Hematopoietic multipotent progenitor cell treated with erythropoietin and hydrocortisone succinate and interleukin-3 and kit ligand, for 6 days (in vitro differentiated cells): ENCODE measurements around the gene ACP4.
"Not testable (repeated sequence)": the region's sequence is repeated elsewhere in the genome, so short reads cannot be mapped to it uniquely, and the experiment has no call there.

ENCODE experiments used
- DNase-seq: peaks from one replicate; pipeline ENCODE4 v3.0.0-alpha.2; 2015

ACP4 gene

DNA sequence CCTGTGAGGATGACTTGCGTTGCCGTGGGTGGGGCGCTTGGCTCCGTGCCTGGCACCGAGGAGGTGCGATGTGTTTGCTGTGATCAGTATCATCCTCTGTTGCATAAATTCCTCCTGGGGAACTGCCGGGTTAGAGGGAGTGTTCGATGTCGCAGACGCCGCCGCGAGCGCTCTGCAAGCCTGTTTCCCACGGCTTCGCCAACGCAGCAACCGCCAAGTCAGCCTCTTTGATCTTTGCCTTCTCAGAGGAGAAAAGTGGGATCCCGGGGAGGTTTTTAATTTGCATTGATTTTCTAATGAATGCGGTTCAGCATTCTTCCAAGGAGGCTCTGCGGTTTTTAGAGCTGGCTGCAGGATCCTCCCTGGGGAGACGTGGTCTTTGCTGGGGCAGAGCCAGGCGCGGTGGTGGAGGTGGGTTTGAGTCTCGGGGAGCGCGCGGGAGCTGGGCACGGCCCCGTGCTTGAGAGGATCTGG lies 12.3 kb upstream of the ACP4 start:
- DNase-seq: peak; percentile 58

DNA sequence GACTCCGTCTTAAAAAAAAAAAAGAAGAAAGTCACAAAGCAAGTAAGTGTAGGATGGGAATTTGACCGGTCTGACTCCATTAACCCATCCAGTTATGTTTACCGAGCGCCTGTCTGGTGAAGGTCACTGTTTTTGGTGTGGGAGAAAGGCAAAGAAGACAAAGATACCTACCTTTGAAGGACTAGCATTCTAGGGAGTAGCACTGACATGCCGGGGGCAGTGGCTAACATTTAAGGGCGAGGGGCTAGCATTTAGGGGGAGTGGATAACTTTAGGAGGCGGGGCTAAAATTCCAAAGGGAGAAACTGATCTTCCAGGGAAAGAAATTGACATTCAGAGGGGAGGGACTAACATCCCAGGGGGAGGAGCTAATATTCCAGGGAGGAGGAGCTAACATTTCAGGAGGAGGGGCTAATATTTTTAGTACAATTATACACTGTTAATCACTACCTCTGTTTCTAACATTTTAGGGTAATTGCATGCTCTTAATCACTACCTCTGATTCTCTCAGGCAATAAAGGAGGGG lies 11.2 kb upstream of the ACP4 start:
- no peak for DNase-seq

DNA sequence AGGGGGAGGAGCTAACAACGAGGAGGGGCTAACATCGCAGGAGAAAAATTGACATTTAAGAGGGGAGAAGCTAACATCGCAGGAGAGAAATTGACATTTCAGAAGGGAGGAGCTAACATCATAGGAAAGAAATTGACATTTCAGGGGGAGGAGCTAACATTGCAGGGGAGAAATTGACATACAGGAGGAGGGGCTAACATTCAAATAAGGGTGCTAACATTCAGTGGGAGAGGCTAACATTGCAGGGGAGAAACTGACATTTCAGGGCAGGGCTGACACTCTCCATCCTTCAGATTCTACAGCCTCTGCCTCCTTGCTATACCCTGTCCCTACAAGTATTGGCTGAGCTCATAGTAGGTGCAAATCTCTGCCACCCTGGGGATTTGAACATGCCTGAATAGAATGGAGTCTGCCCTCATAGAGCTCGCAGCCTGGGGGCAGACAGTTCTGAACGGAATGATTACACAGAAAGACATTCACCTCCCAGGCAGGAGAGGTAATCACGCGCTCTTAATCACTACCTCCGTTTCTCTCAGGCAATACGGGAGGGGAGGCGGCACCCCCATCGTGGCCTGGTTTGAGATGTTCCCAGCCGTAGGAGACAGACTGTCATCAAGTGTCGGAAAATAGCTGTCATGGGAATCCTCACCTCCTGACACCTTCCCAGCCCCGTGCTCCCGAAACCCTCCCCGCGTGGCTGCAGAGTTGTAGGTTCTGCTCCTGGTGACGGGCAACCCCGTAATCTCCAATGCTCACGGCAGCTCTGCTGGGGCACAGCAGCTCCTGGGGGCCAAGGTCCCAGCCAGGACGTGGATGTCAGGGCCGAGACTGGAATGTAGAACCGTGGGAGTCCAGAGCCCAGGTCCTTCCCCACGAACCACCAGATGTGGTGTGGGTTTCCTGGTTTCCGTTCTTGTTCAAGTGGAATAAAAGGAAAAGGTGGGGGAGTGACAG lies 10.4 kb upstream of the ACP4 start:
- DNase-seq: no peak

DNA sequence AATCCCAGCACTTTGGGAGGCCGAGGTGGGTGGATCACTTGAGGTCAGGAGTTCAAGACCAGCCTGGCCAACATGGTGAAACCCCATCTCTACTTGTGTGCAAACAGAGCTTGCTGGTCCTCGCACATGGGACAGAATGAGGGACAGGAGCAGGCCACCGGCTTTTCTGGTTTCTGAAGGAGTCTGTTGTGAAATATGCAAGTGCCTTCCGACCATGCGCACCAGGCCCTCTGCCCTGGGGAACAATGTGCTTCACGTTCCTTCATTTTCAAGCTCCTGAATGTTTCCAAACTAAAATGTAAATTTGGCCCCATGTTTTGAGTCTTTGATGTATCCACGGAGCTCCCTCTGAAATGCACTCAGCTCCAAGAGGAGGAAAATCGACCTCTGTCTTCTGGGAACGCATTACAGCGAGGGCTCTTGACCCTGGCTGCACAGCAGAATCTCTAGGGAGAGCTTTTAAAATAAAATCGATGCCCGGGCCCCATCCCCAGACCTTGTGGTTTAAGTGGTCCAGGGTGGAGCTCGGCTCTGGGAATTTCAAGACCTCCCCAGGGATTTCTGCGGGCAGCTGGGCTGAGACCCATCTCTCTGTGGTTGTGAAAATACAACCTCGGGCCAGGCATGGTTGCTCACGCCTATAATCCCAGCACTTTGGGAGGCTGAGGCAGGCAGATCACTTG lies 9.3 kb upstream of the ACP4 start:
- DNase-seq: no peak

- DNase-seq: not testable (repeated sequence)
Measured at GRCh38 chr19:50783848-50784152, 6.4 kb upstream of the ACP4 start.

DNA sequence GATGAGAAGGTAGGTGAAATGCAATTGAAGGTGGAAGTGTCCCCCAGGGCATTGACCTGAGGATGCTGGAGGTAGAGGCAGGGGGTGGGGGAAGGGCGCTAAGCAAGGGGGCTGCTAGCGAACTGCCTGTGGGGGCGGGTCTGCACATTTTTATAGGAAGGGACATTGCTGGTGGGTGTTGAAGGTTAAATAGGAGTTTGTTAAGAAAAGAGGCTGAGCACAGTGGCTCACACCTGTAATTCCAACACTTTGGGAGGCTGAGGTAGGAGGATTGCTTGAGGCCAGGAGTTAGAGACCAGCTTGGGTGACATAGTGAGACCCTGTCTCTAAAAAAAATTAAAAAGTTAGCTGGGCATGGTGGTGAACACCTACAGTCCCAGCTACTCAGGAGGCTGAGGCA lies 5.5 kb upstream of the ACP4 start:
- DNase-seq: no peak

DNA sequence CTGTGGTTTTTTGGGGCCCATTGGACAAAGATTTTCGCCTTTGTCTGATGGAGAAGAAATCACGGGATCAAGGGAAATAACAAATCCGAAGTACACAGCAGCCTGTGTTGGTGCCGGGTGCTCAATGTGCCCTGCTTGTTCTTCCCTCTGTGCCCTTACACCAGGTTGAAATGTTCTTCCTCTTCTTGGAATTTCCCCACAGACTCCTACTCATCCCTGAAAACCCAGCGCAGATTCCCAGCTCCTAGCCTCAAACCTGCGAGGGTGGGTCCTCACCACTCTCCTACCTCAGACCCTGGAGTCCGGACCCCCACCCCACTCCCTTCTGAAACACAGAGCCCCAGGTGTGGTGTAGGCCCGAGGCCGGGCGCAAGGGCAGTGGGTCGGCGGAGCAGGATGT lies 4.9 kb upstream of the ACP4 start:
- DNase-seq: no peak

- no peak for DNase-seq
Measured at GRCh38 chr19:50790922-50791467, 780 bp downstream of the ACP4 start.

DNA sequence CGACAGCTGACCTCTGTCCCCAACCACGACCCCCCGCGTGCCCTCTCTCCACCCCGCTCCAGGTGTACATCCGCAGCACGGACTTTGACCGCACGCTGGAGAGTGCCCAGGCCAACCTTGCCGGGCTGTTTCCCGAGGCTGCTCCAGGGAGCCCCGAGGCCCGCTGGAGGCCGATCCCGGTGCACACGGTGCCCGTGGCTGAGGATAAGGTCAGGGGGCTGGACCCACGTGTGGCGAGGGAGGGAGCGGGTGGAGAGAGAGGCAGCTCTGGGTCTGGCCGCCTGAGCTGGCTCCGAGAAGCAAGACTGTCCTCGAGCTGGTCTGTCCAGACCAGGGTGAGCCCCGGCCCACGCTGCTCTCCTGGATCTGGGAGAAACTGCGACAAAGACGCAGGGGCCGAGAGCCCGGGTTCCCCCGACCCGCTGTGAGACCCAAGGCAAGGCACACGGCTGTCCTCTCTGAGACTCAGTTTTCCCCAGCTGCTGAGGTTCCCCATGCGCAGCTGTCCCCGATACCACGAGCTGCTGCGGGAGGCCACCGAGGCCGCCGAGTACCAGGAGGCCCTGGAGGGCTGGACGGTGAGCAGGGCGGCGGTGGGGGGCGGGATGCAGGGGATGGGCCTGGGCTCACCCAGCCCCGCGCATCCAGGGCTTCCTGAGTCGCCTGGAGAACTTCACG lies 1.5 kb downstream of the ACP4 start:
- DNase-seq: no peak

DNA sequence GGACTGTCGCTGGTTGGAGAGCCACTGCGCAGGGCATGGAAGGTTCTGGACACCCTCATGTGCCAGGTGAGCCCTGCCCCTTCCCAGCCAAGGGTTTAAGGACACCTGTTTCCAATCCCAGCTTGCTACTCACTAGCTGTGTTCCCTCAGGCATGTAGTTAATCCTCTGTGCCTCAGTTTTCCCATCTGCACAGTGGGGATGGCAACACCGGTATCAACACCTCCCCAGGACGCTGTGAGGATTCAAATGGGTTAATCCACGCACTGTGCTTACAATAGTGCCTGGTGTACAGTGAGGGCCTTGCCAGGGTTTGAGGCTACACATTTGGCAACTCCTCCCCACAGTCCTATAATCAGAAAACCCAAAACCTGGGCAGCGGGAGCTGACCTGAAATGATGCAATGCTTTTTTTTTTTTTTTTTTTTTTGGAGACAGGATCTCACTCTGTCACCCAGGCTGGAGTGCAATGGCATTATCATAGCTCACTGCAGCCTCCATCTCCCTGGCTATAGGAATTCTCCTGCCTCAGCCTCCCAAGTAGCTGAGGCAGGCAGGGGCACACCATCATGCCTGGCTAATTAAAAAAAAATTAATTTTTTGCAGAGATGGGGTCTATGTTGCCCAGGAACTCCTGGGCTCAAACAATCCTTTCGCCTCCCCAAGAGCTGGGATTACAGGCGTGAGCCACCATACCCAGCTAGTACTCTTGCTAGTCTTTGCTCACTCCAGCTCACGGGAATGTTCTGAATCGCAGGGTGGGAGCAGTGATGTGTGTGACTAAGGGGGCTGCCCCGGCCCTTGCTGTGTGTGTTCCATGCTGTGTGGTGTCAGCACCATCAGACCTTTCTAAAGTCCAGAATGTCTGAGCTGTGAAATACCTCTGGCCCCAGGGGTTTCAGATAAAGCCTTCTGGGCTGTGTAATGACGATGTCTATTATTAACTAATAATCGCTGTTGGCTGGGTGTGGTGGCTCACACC lies 2.3 kb downstream of the ACP4 start:
- no peak for DNase-seq

- no peak for DNase-seq
Measured at GRCh38 chr19:50793558-50794065, 3.4 kb downstream of the ACP4 start.

DNA sequence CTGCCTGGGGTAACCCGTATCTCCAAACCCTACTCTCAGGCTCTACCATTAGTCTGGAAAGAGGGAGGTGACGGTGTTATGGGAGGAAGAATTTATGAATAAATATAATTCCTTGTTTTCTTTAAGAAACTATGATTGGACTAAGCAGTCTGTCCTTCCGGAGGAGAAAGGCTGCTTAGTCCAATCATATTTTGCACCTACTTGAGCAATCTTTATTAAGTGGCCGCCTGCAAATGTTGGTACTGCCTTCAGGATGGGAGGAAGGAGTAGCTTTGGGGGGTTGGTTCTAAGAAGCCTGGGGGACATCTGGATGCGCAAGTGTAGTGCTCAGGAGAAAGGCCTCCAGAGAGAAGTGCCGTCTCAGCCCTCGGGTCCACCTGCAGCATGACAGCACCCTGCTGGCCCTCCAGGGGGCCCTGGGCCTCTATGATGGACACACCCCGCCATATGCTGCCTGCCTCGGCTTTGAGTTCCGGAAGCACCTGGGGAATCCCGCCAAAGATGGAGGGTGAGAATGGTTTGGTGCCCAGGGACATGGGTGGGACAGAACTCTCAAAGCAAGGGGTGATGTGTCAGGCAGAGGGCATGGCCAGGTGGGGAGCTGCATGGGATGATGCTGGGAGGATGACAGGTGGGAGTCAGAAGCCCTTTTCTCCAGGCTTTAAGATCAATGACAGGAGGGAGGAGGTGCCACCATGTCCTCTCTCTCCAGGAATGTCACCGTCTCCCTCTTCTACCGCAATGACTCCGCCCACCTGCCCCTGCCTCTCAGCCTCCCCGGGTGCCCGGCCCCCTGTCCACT lies 4.1 kb downstream of the ACP4 start:
- peak; percentile 71 for DNase-seq

DNA sequence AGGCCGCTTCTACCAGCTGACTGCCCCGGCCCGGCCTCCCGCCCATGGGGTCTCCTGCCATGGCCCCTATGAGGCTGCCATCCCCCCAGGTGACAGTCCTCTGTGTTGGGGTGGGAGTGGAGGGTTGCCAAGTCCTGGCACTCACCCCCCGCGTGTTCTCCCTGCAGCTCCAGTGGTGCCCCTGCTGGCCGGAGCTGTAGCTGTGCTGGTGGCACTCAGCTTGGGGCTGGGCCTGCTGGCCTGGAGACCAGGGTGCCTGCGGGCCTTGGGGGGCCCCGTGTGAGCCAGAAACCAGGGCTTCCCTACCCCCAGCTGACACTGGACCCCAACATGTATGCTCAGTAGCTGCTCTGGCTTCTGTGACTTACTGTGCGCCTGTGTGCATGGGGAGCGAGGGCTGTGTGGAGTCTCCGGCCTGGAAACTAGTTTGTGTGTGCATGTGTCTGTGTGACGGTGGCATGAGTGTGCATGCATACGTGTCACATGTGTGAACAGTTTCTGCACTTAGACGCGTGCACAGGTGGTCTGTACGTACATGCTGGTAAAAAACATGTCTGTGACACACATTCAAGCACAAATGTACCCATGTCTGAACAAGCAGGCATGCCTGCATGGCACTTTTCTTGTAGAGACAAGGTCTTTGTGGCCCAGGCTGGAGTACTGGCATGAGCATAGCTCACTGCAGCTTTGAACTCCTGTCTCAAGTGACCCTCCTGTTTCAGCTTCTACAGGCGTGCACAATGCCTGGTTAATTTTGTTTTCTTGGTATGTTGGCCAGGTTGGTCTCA lies 4.9 kb downstream of the ACP4 start:
- DNase-seq: peak; percentile 77

GRCh38 chr19:50795664-50796073 lies 5.5 kb downstream of the ACP4 start:
- DNase-seq: peak; percentile 35

DNA sequence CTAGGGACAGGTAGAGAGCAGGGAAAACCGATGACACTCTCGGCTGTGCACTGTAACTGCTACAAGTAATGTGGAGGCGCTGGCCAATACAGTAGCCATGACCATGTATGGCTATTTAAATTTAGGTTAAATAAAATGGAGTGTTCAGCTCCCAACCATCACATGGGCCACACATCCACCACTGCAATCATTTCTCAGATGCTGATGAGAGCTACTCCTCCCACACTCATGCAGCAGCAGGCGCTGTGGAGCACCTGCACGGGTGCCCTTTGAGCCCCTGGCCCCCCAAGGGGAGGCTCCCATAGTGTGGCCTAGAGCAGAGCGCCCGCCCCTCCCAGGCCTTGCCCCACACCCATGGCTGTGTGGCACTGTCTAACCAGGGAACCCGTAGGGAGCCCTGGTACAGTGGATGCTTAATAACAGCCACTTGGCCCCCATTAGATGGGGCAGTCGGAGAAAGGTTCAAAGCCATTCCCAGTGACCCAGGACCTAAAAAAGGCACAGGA lies 6.0 kb downstream of the ACP4 start:
- DNase-seq: peak; percentile 47

DNA sequence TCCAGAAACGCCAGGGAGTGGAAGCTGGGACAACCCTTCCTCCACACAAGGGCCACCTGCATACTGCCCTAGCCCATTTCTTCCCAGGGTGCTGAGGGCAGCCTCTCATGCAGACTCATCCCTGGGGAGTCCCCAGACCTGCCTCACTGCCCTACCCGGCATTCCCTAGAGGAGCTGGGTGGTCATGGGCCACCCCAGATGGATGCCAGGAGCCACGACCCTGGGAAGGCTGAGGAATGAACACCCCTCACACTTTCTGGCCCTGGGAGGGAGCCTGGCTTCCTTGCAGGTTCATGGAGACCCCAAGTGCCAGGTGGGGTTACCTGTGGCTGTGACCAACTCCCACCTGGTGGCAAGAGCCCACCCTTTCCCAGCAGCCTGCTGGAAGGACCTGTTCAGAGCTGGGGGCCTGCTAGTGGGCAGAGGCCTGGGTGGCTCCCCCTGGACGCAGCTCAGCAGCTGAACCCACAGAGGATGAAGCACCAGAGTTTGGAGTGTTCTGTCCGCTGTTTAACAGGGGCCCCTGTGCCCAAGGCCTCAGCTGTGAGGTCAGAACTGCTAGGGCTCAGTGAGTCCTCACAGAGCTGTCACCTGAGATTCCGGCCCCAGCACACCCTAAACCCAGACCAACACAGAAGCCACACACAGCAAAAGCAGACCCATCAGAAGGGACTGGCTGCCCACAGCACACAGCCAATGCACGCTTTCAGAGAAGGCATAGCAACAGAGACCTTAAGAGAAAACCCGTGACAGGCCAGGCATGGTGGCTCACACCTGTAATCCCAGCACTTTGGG lies 6.6 kb downstream of the ACP4 start:
- DNase-seq: no peak

DNA sequence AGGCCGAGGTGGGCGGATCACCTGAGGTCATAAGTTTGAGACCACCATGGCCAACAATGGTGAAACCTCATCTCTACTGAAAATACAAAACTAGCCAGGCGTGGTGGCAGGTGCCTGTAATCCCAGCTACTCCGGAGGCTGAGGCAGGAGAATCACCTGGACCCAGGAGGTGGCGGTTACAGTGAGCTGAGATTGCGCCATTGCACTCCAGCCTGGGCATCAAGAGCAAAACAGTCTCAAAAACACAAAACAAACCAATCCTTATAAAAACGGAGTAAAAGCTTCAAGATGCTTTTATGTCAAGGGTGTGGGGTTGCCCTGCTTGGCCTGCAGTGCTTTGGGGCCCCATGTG lies 7.2 kb downstream of the ACP4 start:
- no peak for DNase-seq

GRCh38 chr19:50797781-50798658 lies 7.8 kb downstream of the ACP4 start:
- no peak for DNase-seq
